Prostate gland (tissue), 2 donors: ENCODE data around the gene RTN4RL1. TPM values are rescaled to one million over a fixed set of nuclear protein-coding genes. Genes with fewer than 3 reads are reported as not detected.

Source experiments
- DNase-seq: peaks from one replicate; pipeline ENCODE4 v3.0.0-alpha.2; 2019; ENCODE audit warnings: low spot score
- H3K27ac ChIP-seq, 2 donors: fragments of 200-600 bp; sonication (generic); 2 replicates each; pipeline ENCODE4 v1.5.1; 2017 to 2019
- H3K27me3 ChIP-seq: fragments of 200-600 bp; sonication (generic); replicated peaks from 2 replicates; pipeline ENCODE4 v1.5.1; 2019; ENCODE audit not compliant: insufficient read depth
- H3K36me3 ChIP-seq, 2 donors: fragments of 200-600 bp; sonication (generic); 1 replicate in 1 of 2; 2 replicates in 1 of 2; pipeline versions ENCODE4 v1.5.1 to v1.8.1; 2017 to 2019
- H3K4me1 ChIP-seq: fragments of 200-600 bp; sonication (generic); replicated peaks from 2 replicates; pipeline ENCODE4 v1.5.1; 2019
- H3K4me3 ChIP-seq, 2 donors: fragments of 200-600 bp; sonication (generic); 2 replicates each; pipeline ENCODE4 v1.5.1; 2017 to 2019
- H3K9me3 ChIP-seq: fragments of 200-600 bp; sonication (generic); 2 replicates; pipeline ENCODE4 v1.5.1; 2017
- CTCF ChIP-seq, 4 experiments: fragments of 200-600 bp in 2 of 4; fragments of 450-650 bp in 2 of 4; sonication (generic) in 2 of 4; IDR thresholded peaks; 1 replicate in 3 of 4; 2 replicates in 1 of 4; pipeline ENCODE4 v1.5.1; 2016 to 2019; ENCODE audit warnings: antibody characterized with exemption in 4 of 4, mild to moderate bottlenecking in 2 of 4, moderate library complexity in 2 of 4
- POLR2A ChIP-seq: fragments of 450-650 bp; IDR thresholded peaks from one replicate; pipeline ENCODE4 v1.6.1; 2016; ENCODE audit warnings: antibody characterized with exemption, mild to moderate bottlenecking
- POLR2AphosphoS5 ChIP-seq: sonication (generic); formaldehyde crosslinking; IDR thresholded peaks from one replicate; pipeline ENCODE4 v1.6.1; 2017; ENCODE audit warnings: antibody characterized with exemption
- WGBS: methylation state at CpG from one replicate; pipeline ENCODE4 v1.1.5; 2018; 5-methylcytosine and 5-hydroxymethylcytosine counted together
- intact Hi-C: fragments of 100-400 bp; cut with DNase I; formaldehyde crosslinking; loops from one replicate; pipeline ENCODE4 v1.14.2; 2022
- total RNA-seq, 2 donors: library from RNA; depleted of rRNA; stranded (reverse); fragments of >200 nt; gene quantifications; one replicate each; pipeline ENCODE4 v1.1.0, GENCODE V29; 2016

The RTN4RL1 gene
- total RNA-seq, 2 donors from 2014 or later = 8.3 to 21.5 TPM

- no peak for DNase-seq
- intact Hi-C loops = loop anchor here (2.0 to 10.0 kb wide), 3 partner anchors 33 to 335 kb away; no protein-coding TSS in a partner anchor
- H3K4me3 ChIP-seq = no peak overlapping the region
Measured at GRCh38 chr17:2059547-2060384, 34.6 kb upstream of the RTN4RL1 start.

GRCh38 chr17:2058586-2059546 lies 33.7 kb upstream of the RTN4RL1 start:
- WGBS = 47% methylated on average over 45 of the region's 78 CpGs
- intact Hi-C loops = loop anchor here (2.0 to 10.0 kb wide), 3 partner anchors 33 to 336 kb away; no protein-coding TSS in a partner anchor
- no peaks in the 10 kb centered on the region for H3K36me3 ChIP-seq
- H3K27ac ChIP-seq = peak overlapping the region; percentile 75 to 82
- TF ChIP-seq CTCF (IDR thresholded peaks at IDR 0.05) (peak in 3 of 4 experiments; percentile 35 to 71 (median 47)), POLR2A (no peak), POLR2AphosphoS5 (no peak)
- no peaks in the 10 kb centered on the region for H3K9me3 ChIP-seq
- H3K4me3 ChIP-seq = peak overlapping the region in 1 of 2 donors; percentile 3
- DNase-seq = no peak
- H3K4me1 ChIP-seq = no peaks in the 10 kb centered on the region
- H3K27me3 ChIP-seq = no peaks in the 10 kb centered on the region

More at GRCh38 chr17:2059547-2060384, 34.6 kb upstream of the RTN4RL1 start:
- Histone ChIP-seq H3K9me3 (no peaks in the 10 kb centered on the region), H3K27me3 (no peaks in the 10 kb centered on the region), H3K4me1 (no peaks in the 10 kb centered on the region), H3K36me3 (no peaks in the 10 kb centered on the region), H3K27ac (peak overlapping the region; percentile 75 to 82)
- WGBS = 71% methylated on average over 21 of the region's 21 CpGs
- TF ChIP-seq CTCF (IDR thresholded peaks at IDR 0.05) (no peak), POLR2AphosphoS5 (no peak), POLR2A (no peak)

GRCh38 chr17:2057760-2058585 lies 32.8 kb upstream of the RTN4RL1 start:
- H3K9me3 ChIP-seq = no peaks in the 10 kb centered on the region
- peak overlapping the region; percentile 75 to 82 for H3K27ac ChIP-seq
- 54% methylated on average over 92 of the region's 98 CpGs for WGBS
- intact Hi-C loops = loop anchor here (2.0 to 10.0 kb wide), 3 partner anchors 34 to 337 kb away; no protein-coding TSS in a partner anchor
- H3K4me1 ChIP-seq = no peaks in the 10 kb centered on the region
- H3K27me3 ChIP-seq = no peaks in the 10 kb centered on the region
- no peak for DNase-seq
- peak overlapping the region in 1 of 2 donors; percentile 3 for H3K4me3 ChIP-seq
- no peaks in the 10 kb centered on the region for H3K36me3 ChIP-seq
- TF ChIP-seq POLR2AphosphoS5 (no peak), CTCF (IDR thresholded peaks at IDR 0.05) (no peak), POLR2A (no peak)

DNA sequence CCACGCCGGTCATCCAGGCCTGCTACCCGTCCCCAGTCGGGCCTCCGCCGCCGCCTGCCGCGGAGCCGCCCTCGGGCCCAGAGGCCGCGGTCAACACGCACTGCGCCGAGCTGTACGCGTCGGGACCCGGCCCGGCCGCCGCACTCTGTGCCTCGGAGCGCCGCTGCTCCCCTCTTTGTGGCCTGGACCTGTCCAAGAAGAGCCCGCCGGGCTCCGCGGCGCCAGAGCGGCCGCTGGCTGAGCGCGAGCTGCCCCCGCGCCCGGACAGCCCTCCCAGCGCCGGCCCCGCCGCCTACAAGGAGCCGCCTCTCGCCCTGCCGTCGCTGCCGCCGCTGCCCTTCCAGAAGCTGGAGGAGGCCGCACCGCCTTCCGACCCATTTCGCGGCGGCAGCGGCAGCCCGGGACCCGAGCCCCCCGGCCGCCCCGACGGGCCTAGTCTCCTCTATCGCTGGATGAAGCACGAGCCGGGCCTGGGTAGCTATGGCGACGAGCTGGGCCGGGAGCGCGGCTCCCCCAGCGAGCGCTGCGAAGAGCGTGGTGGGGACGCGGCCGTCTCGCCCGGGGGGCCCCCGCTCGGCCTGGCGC lies 32.1 kb upstream of the RTN4RL1 start:
- TF ChIP-seq POLR2AphosphoS5 (no peak), POLR2A (no peak), CTCF (IDR thresholded peaks at IDR 0.05) (no peak)
- 47% methylated on average over 57 of the region's 81 CpGs for WGBS
- Histone ChIP-seq H3K36me3 (no peaks in the 10 kb centered on the region), H3K9me3 (no peaks in the 10 kb centered on the region), H3K4me3 (peak overlapping the region; percentile 43 to 46), H3K27ac (peak overlapping the region; percentile 75 to 82), H3K27me3 (no peaks in the 10 kb centered on the region), H3K4me1 (no peaks in the 10 kb centered on the region)
- no peak for DNase-seq
- intact Hi-C loops = loop anchor here (5.0 to 10.0 kb wide), 2 partner anchors 35 to 338 kb away; no protein-coding TSS in a partner anchor
